ENCODE measurements around the gene NFIA. TPM values are rescaled to one million over a fixed set of nuclear protein-coding genes. Genes with fewer than 3 reads are reported as not detected.

The NFIA gene
- total RNA-seq, 1 donor from 2014 or later, result 16.2 TPM

- no peak for TF ChIP-seq CTCF (IDR thresholded peaks at IDR 0.05; ENCODE audit: unreplicated experiment)
- H3K27me3 Mint-ChIP-seq (ENCODE audit: unreplicated experiment), result no peaks in the 10 kb centered on the region
- H3K4me1 Mint-ChIP-seq (ENCODE audit: unreplicated experiment), result peaks cover 30% of the 10 kb centered on the region
- H3K9me3 Mint-ChIP-seq (ENCODE audit: unreplicated experiment), result no peaks in the 10 kb centered on the region
- DNase-seq (ENCODE audit: low spot score), result no peak
- H3K27ac Mint-ChIP-seq (ENCODE audit: unreplicated experiment), result peak overlapping the region; percentile 67
- no peaks in the 10 kb centered on the region for H3K36me3 Mint-ChIP-seq (ENCODE audit: low read depth, unreplicated experiment)
- H3K4me3 Mint-ChIP-seq (ENCODE audit: unreplicated experiment), result no peak overlapping the region
These were observed 279.6 kb downstream of the NFIA start for GRCh38 chr1:61361931-61362330.

GRCh38 chr1:61362351-61362750 is 280.0 kb downstream of the NFIA start:
- Mint-ChIP-seq H3K36me3 (ENCODE audit: low read depth, unreplicated experiment) (no peaks in the 10 kb centered on the region), H3K4me3 (ENCODE audit: unreplicated experiment) (no peak overlapping the region), H3K4me1 (ENCODE audit: unreplicated experiment) (peaks cover 30% of the 10 kb centered on the region), H3K27me3 (ENCODE audit: unreplicated experiment) (no peaks in the 10 kb centered on the region), H3K9me3 (ENCODE audit: unreplicated experiment) (no peaks in the 10 kb centered on the region), H3K27ac (ENCODE audit: unreplicated experiment) (peak overlapping the region; percentile 67)
- DNase-seq (ENCODE audit: low spot score), result no peak
- no peak for TF ChIP-seq CTCF (IDR thresholded peaks at IDR 0.05; ENCODE audit: unreplicated experiment)

GRCh38 chr1:61368366-61368765 is 286.0 kb downstream of the NFIA start:
- Mint-ChIP-seq H3K36me3 (ENCODE audit: low read depth, unreplicated experiment) (no peaks in the 10 kb centered on the region), H3K27me3 (ENCODE audit: unreplicated experiment) (no peaks in the 10 kb centered on the region), H3K9me3 (ENCODE audit: unreplicated experiment) (no peaks in the 10 kb centered on the region), H3K4me1 (ENCODE audit: unreplicated experiment) (no peaks in the 10 kb centered on the region), H3K4me3 (ENCODE audit: unreplicated experiment) (no peak overlapping the region), H3K27ac (ENCODE audit: unreplicated experiment) (no peak overlapping the region)
- DNase-seq (ENCODE audit: low spot score), result no peak
- no peak for TF ChIP-seq CTCF (IDR thresholded peaks at IDR 0.05; ENCODE audit: unreplicated experiment)

GRCh38 chr1:61368876-61369275 is 286.5 kb downstream of the NFIA start:
- Mint-ChIP-seq H3K27ac (ENCODE audit: unreplicated experiment) (no peak overlapping the region), H3K9me3 (ENCODE audit: unreplicated experiment) (no peaks in the 10 kb centered on the region), H3K36me3 (ENCODE audit: low read depth, unreplicated experiment) (no peaks in the 10 kb centered on the region), H3K4me3 (ENCODE audit: unreplicated experiment) (no peak overlapping the region), H3K27me3 (ENCODE audit: unreplicated experiment) (no peaks in the 10 kb centered on the region), H3K4me1 (ENCODE audit: unreplicated experiment) (no peaks in the 10 kb centered on the region)
- no peak for DNase-seq (ENCODE audit: low spot score)
- no peak for TF ChIP-seq CTCF (IDR thresholded peaks at IDR 0.05; ENCODE audit: unreplicated experiment)

GRCh38 chr1:61370177-61370912 is 288.0 kb downstream of the NFIA start:
- DNase-seq (ENCODE audit: low spot score), result no peak
- H3K4me1 Mint-ChIP-seq (ENCODE audit: unreplicated experiment), result no peaks in the 10 kb centered on the region
- H3K27me3 Mint-ChIP-seq (ENCODE audit: unreplicated experiment), result no peaks in the 10 kb centered on the region
- no peak for TF ChIP-seq CTCF (IDR thresholded peaks at IDR 0.05; ENCODE audit: unreplicated experiment)
- H3K36me3 Mint-ChIP-seq (ENCODE audit: low read depth, unreplicated experiment), result no peaks in the 10 kb centered on the region
- no peak overlapping the region for H3K4me3 Mint-ChIP-seq (ENCODE audit: unreplicated experiment)
- H3K27ac Mint-ChIP-seq (ENCODE audit: unreplicated experiment), result no peak overlapping the region
- H3K9me3 Mint-ChIP-seq (ENCODE audit: unreplicated experiment), result no peaks in the 10 kb centered on the region

All from endothelial cell (in vitro differentiated cells).